Vagina (tissue), 2 donors: Measurements from ENCODE around the gene TDRD9.

Experiments
- CTCF ChIP-seq, 3 experiments: fragments of 450-650 bp in 2 of 3; fragments of 200-600 bp in 1 of 3; sonication (generic) in 1 of 3; IDR thresholded peaks; one replicate each; pipeline ENCODE4 v1.5.1; 2017 to 2019; ENCODE audit warnings: antibody characterized with exemption in 3 of 3, mild to moderate bottlenecking in 2 of 3, moderate library complexity in 2 of 3
- POLR2A ChIP-seq, 2 donors: fragments of 450-650 bp; IDR thresholded peaks; one replicate each; pipeline ENCODE4 v1.6.1; 2017; ENCODE audit warnings: antibody characterized with exemption in 2 of 2, mild to moderate bottlenecking in 2 of 2, moderate library complexity in 2 of 2
- POLR2AphosphoS5 ChIP-seq, 2 donors: sonication (generic); formaldehyde crosslinking; IDR thresholded peaks; one replicate each; pipeline ENCODE4 v1.9.0; 2017; ENCODE audit warnings: antibody characterized with exemption in 2 of 2, mild to moderate bottlenecking in 2 of 2, low read depth in 1 of 2; ENCODE audit not compliant: insufficient read depth in 1 of 2

- TF ChIP-seq CTCF (IDR thresholded peaks at IDR 0.05) (no peak), POLR2AphosphoS5 (IDR thresholded peaks at IDR 0.05; ENCODE audit: insufficient read depth in 1 of 2, low read depth in 1 of 2) (no peak), POLR2A (IDR thresholded peaks at IDR 0.05) (no peak)
Observed at GRCh38 chr14:104005489-104005888, 77.2 kb downstream of the TDRD9 start.
